Glutamatergic neuron (in vitro differentiated cells): ENCODE data around the gene FHIT. TPM values are rescaled to one million over a fixed set of nuclear protein-coding genes. Genes with fewer than 3 reads are reported as not detected.
A peak's percentile ranks its signal among the peaks of the same experiment; 100 is the strongest.

Experiments used
- DNase-seq: peaks from one replicate; pipeline ENCODE4 v3.0.0; 2022
- H3K27ac Mint-ChIP-seq: one replicate; pipeline ENCODE4 v1.8.0; 2020; ENCODE audit warnings: mild to moderate bottlenecking, mixed read lengths, inconsistent platforms; ENCODE audit not compliant: unreplicated experiment
- H3K27me3 Mint-ChIP-seq: one replicate; pipeline ENCODE4 v1.8.0; 2020; ENCODE audit warnings: mild to moderate bottlenecking, moderate library complexity, mixed read lengths, inconsistent platforms; ENCODE audit not compliant: unreplicated experiment
- H3K36me3 Mint-ChIP-seq: one replicate; pipeline ENCODE4 v1.8.0; 2020; ENCODE audit warnings: mild to moderate bottlenecking, mixed read lengths, inconsistent platforms; ENCODE audit not compliant: unreplicated experiment
- H3K4me1 Mint-ChIP-seq: one replicate; pipeline ENCODE4 v1.8.0; 2020; ENCODE audit warnings: mild to moderate bottlenecking, low read depth, mixed read lengths, inconsistent platforms; ENCODE audit not compliant: unreplicated experiment
- H3K4me3 Mint-ChIP-seq: one replicate; pipeline ENCODE4 v1.8.0; 2020; ENCODE audit warnings: mild to moderate bottlenecking, mixed read lengths, inconsistent platforms; ENCODE audit not compliant: unreplicated experiment
- H3K9me3 Mint-ChIP-seq: one replicate; pipeline ENCODE4 v1.8.0; 2020; ENCODE audit warnings: mild to moderate bottlenecking, moderate library complexity, mixed read lengths, inconsistent platforms; ENCODE audit not compliant: unreplicated experiment
- CTCF ChIP-seq: fragments of 200-600 bp; sonication (generic); IDR thresholded peaks from one replicate; pipeline ENCODE4 v1.5.0; 2021; ENCODE audit not compliant: partially characterized antibody, unreplicated experiment
- total RNA-seq: library from RNA; stranded (reverse); fragmentation: NEBNext Ultra II Directional; extraction: Animal tissue kit (Norgen Biotek cat#: 25700); gene quantifications from one replicate; pipeline ENCODE4 v1.2.1, GENCODE V29; 2021; ENCODE audit not compliant: unreplicated experiment

Gene FHIT
- total RNA-seq, 1 donor from 2014 or later, result 15.2 TPM

GRCh38 chr3:59839810-59840515 lies 1411.3 kb downstream of the FHIT start:
- DNase-seq, result no peak
- H3K27me3 Mint-ChIP-seq, result no peaks in the 10 kb centered on the region
- H3K36me3 Mint-ChIP-seq, result no peaks in the 10 kb centered on the region
- no peak overlapping the region for H3K27ac Mint-ChIP-seq
- peaks cover 1% of the 10 kb centered on the region for H3K4me1 Mint-ChIP-seq
- no peak for TF ChIP-seq CTCF
- no peak overlapping the region for H3K4me3 Mint-ChIP-seq
- H3K9me3 Mint-ChIP-seq, result no peaks in the 10 kb centered on the region

- Mint-ChIP-seq H3K27me3 (no peaks in the 10 kb centered on the region), H3K36me3 (no peaks in the 10 kb centered on the region), H3K4me3 (no peak overlapping the region), H3K9me3 (no peaks in the 10 kb centered on the region), H3K27ac (no peak overlapping the region), H3K4me1 (peaks cover 1% of the 10 kb centered on the region)
- no peak for TF ChIP-seq CTCF
- no peak for DNase-seq
Observed at GRCh38 chr3:59839283-59839682, 1412.0 kb downstream of the FHIT start.

- H3K9me3 Mint-ChIP-seq, result no peaks in the 10 kb centered on the region
- no peak for TF ChIP-seq CTCF
- peak; percentile 21 for DNase-seq
- H3K36me3 Mint-ChIP-seq, result no peaks in the 10 kb centered on the region
- H3K27me3 Mint-ChIP-seq, result no peaks in the 10 kb centered on the region
- no peak overlapping the region for H3K27ac Mint-ChIP-seq
- peaks cover 1% of the 10 kb centered on the region for H3K4me1 Mint-ChIP-seq
- no peak overlapping the region for H3K4me3 Mint-ChIP-seq
Observed at GRCh38 chr3:59836531-59836930, 1414.7 kb downstream of the FHIT start.

GRCh38 chr3:59832702-59833101 lies 1418.5 kb downstream of the FHIT start:
- Mint-ChIP-seq H3K27ac (no peak overlapping the region), H3K27me3 (no peaks in the 10 kb centered on the region), H3K4me3 (no peak overlapping the region), H3K9me3 (peaks cover 2% of the 10 kb centered on the region), H3K4me1 (peaks cover 1% of the 10 kb centered on the region), H3K36me3 (no peaks in the 10 kb centered on the region)
- no peak for DNase-seq
- no peak for TF ChIP-seq CTCF

- no peak for TF ChIP-seq CTCF
- H3K4me3 Mint-ChIP-seq, result no peak overlapping the region
- no peaks in the 10 kb centered on the region for H3K36me3 Mint-ChIP-seq
- no peaks in the 10 kb centered on the region for H3K27me3 Mint-ChIP-seq
- no peak overlapping the region for H3K27ac Mint-ChIP-seq
- H3K4me1 Mint-ChIP-seq, result peaks cover 1% of the 10 kb centered on the region
- no peak for DNase-seq
- H3K9me3 Mint-ChIP-seq, result peaks cover 2% of the 10 kb centered on the region
Observed at GRCh38 chr3:59832241-59832640, 1419.0 kb downstream of the FHIT start.
